Superior temporal gyrus (tissue), 1 donor: Measurements from ENCODE around the gene PDE5A.
A peak's percentile ranks its signal among the peaks of the same experiment; 100 is the strongest.
"Not testable (repeated sequence)": the region's sequence is repeated elsewhere in the genome, so short reads cannot be mapped to it uniquely, and the experiment has no call there.

Experiments used
- DNase-seq: peaks from one replicate; pipeline ENCODE4 v3.0.0-alpha.2; 2016; ENCODE audit errors: extremely low spot score

PDE5A gene

GRCh38 chr4:119646347-119647071 lies 17.9 kb upstream of the PDE5A start:
- peak; percentile 74 for DNase-seq

- DNase-seq: no peak
Observed at GRCh38 chr4:119643306-119644042, 14.9 kb upstream of the PDE5A start.

GRCh38 chr4:119641765-119642164 lies 13.2 kb upstream of the PDE5A start:
- DNase-seq: no peak

GRCh38 chr4:119638359-119638758 lies 9.8 kb upstream of the PDE5A start:
- no peak for DNase-seq

- DNase-seq: not testable (repeated sequence)
Observed at GRCh38 chr4:119636851-119637250, 8.2 kb upstream of the PDE5A start.

GRCh38 chr4:119632216-119632615 lies 3.6 kb upstream of the PDE5A start:
- no peak for DNase-seq

- no peak for DNase-seq
Observed at GRCh38 chr4:119629142-119629471, 503 bp upstream of the PDE5A start.

GRCh38 chr4:119627267-119628255 lies 1.0 kb downstream of the PDE5A start:
- DNase-seq: no peak

- DNase-seq: no peak
Observed at GRCh38 chr4:119626943-119627266, 1.7 kb downstream of the PDE5A start.

- DNase-seq: no peak
Observed at GRCh38 chr4:119626420-119626819, 2.2 kb downstream of the PDE5A start.

GRCh38 chr4:119625761-119626160 lies 2.8 kb downstream of the PDE5A start:
- no peak for DNase-seq

GRCh38 chr4:119624356-119624755 lies 4.2 kb downstream of the PDE5A start:
- no peak for DNase-seq

GRCh38 chr4:119623025-119623424 lies 5.6 kb downstream of the PDE5A start:
- DNase-seq: no peak

- no peak for DNase-seq
Observed at GRCh38 chr4:119615068-119615719, 13.4 kb downstream of the PDE5A start.

- no peak for DNase-seq
Observed at GRCh38 chr4:119604266-119604665, 24.3 kb downstream of the PDE5A start.

- no peak for DNase-seq
Observed at GRCh38 chr4:119602366-119602765, 26.2 kb downstream of the PDE5A start.

- no peak for DNase-seq
Observed at GRCh38 chr4:119598521-119598920, 30.1 kb downstream of the PDE5A start.

- no peak for DNase-seq
Observed at GRCh38 chr4:119597377-119597776, 31.2 kb downstream of the PDE5A start.

GRCh38 chr4:119593698-119594097 lies 34.9 kb downstream of the PDE5A start:
- DNase-seq: no peak

- DNase-seq: no peak
Observed at GRCh38 chr4:119592830-119593229, 35.8 kb downstream of the PDE5A start.

- no peak for DNase-seq
Observed at GRCh38 chr4:119589165-119589564, 39.4 kb downstream of the PDE5A start.

- no peak for DNase-seq
Observed at GRCh38 chr4:119587796-119588195, 40.8 kb downstream of the PDE5A start.
